ENCODE data around the gene CTSA. TPM values are rescaled to one million over a fixed set of nuclear protein-coding genes. Genes with fewer than 3 reads are reported as not detected.

Gene CTSA
- total RNA-seq, 1 experiment from 2014 or later, result 109 TPM

- Histone ChIP-seq H3K79me2 (ENCODE audit: insufficient read depth, low read length) (peaks cover 11% of the 10 kb centered on the region), H3K36me3 (ENCODE audit: control insufficient read depth in 1 of 2, insufficient read depth in 2 of 2, low read length in 2 of 2) (peaks cover 8 to 17% of the 10 kb centered on the region in 2 experiments; a peak in 2 of 4 replicates), H3K4me1 (ENCODE audit: control insufficient read depth in 1 of 2, insufficient read depth in 2 of 2, low read length in 2 of 2) (peaks cover 25 to 34% of the 10 kb centered on the region in 2 experiments), H2AFZ (ENCODE audit: low read depth, low read length, poor library complexity, severe bottlenecking) (no peak within 1 kb of the TSS), H3K27ac (ENCODE audit: low read depth, low read length) (no peak within 1 kb of the TSS), H4K20me1 (ENCODE audit: insufficient read depth) (no peaks in the 10 kb centered on the region), H3K9me2 (ENCODE audit: insufficient read depth) (no peaks in the 10 kb centered on the region), H3K9me3 (ENCODE audit: control insufficient read depth in 1 of 2, insufficient read depth in 1 of 2, low read depth in 1 of 2, low read length in 2 of 2) (no peaks in the 10 kb centered on the region), H3K4me3 (replicated peaks in 1 of 2; ENCODE audit: low read depth in 1 of 2, low read length in 2 of 2) (no peak within 1 kb of the TSS), H3K27me3 (ENCODE audit: insufficient read depth, low read length) (no peaks in the 10 kb centered on the region), H3K9ac (ENCODE audit: low read length) (no peak within 1 kb of the TSS), H3K4me2 (ENCODE audit: low read length) (no peak within 1 kb of the TSS)
- RAD21 ChIA-PET (ENCODE audit: low non-redundant PET in 1 of 2, low total read pairs in 2 of 2, uncharacterized antibody in 2 of 2, unreplicated experiment in 2 of 2), result no interaction called here
- intact Hi-C loops (cut with micrococcal nuclease), result no loop called here
- CTCF ChIA-PET, result no interaction called here
- ATAC-seq (no peak), DNase-seq (ENCODE audit: low read depth, low spot score) (no peak)
- no peak for TF ChIP-seq SIN3A (IDR thresholded peaks at IDR 0.05; ENCODE audit: low read depth)
- TF ChIP-seq TCF7L2 (IDR thresholded peaks at IDR 0.05; ENCODE audit: borderline replicate concordance, extremely low read depth, insufficient read depth, insufficient read length), result no peak
- no peak for TF ChIP-seq FOSL1 (IDR thresholded peaks at IDR 0.05; ENCODE audit: low read depth)
- TF ChIP-seq, protein P1, sequence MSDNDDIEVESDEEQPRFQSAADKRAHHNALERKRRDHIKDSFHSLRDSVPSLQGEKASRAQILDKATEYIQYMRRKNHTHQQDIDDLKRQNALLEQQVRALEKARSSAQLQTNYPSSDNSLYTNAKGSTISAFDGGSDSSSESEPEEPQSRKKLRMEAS (IDR thresholded peaks at IDR 0.05), result no peak
- TF ChIP-seq EZH2phosphoT487 (IDR thresholded peaks at IDR 0.05; ENCODE audit: borderline replicate concordance), result no peak
- no peak for TF ChIP-seq POLR2AphosphoS5 (IDR thresholded peaks at IDR 0.05; ENCODE audit: low read depth, low read length)
- no peak for TF ChIP-seq SP1 (IDR thresholded peaks at IDR 0.05; ENCODE audit: low read depth)
- BruUV-seq (replicated peaks), result no TSS peak
- POLR2A ChIA-PET, result no interaction called here
These were observed 3.8 kb upstream of the CTSA start, which contains the start of gene SPATA25 for GRCh38 chr20:45887346-45887715. Gene SPATA25 (minus strand): TSS chr20:45887622. CDS start chr20:45887590, 32 bp downstream.

- Histone ChIP-seq H3K4me2 (ENCODE audit: low read length) (no peak overlapping the region), H3K27me3 (ENCODE audit: insufficient read depth, low read length) (no peaks in the 10 kb centered on the region), H3K9me2 (ENCODE audit: insufficient read depth) (no peaks in the 10 kb centered on the region), H3K9ac (ENCODE audit: low read length) (no peak overlapping the region), H4K20me1 (ENCODE audit: insufficient read depth) (no peaks in the 10 kb centered on the region), H3K36me3 (ENCODE audit: control insufficient read depth in 1 of 2, insufficient read depth in 2 of 2, low read length in 2 of 2) (peaks cover 3 to 15% of the 10 kb centered on the region in 2 experiments; a peak in 3 of 4 replicates), H3K4me1 (ENCODE audit: control insufficient read depth in 1 of 2, insufficient read depth in 2 of 2, low read length in 2 of 2) (peaks cover 25 to 37% of the 10 kb centered on the region in 2 experiments), H3K27ac (ENCODE audit: low read depth, low read length) (no peak overlapping the region), H3K4me3 (replicated peaks in 1 of 2; ENCODE audit: low read depth in 1 of 2, low read length in 2 of 2) (no peak overlapping the region), H3K79me2 (ENCODE audit: insufficient read depth, low read length) (peaks cover 7% of the 10 kb centered on the region; the same call in 1 of the 2 replicates), H3K9me3 (ENCODE audit: control insufficient read depth in 1 of 2, insufficient read depth in 1 of 2, low read depth in 1 of 2, low read length in 2 of 2) (no peaks in the 10 kb centered on the region), H2AFZ (ENCODE audit: low read depth, low read length, poor library complexity, severe bottlenecking) (no peak overlapping the region)
- intact Hi-C loops (cut with micrococcal nuclease), result no loop called here
- no TSS peak for BruUV-seq (replicated peaks)
- RAD21 ChIA-PET (ENCODE audit: low non-redundant PET in 1 of 2, low total read pairs in 2 of 2, uncharacterized antibody in 2 of 2, unreplicated experiment in 2 of 2), result no interaction called here
- ATAC-seq, result no peak
- POLR2A ChIA-PET, result no interaction called here
- no peak for DNase-seq (ENCODE audit: low read depth, low spot score)
- CTCF ChIA-PET, result no interaction called here
- TF ChIP-seq CBX3 (IDR thresholded peaks at IDR 0.05; ENCODE audit: low read depth) (no peak), FOSL1 (IDR thresholded peaks at IDR 0.05; ENCODE audit: low read depth) (no peak), SIN3A (IDR thresholded peaks at IDR 0.05; ENCODE audit: low read depth) (no peak), ZNF274 (IDR thresholded peaks at IDR 0.05; ENCODE audit: low read depth, low read length) (no peak), RAD21 (IDR thresholded peaks at IDR 0.05; ENCODE audit: low read depth) (no peak), EGR1 (IDR thresholded peaks at IDR 0.05; ENCODE audit: low read depth) (no peak), POLR2AphosphoS5 (IDR thresholded peaks at IDR 0.05; ENCODE audit: low read depth, low read length) (no peak), ZFX (IDR thresholded peaks at IDR 0.05) (no peak), CEBPB (IDR thresholded peaks at IDR 0.05; ENCODE audit: low read depth) (no peak), TCF7L2 (IDR thresholded peaks at IDR 0.05; ENCODE audit: borderline replicate concordance, extremely low read depth, insufficient read depth, insufficient read length) (no peak), YY1 (IDR thresholded peaks at IDR 0.05; ENCODE audit: extremely low read depth, insufficient replicate concordance, low read depth, low read length) (no peak), POLR2A (IDR thresholded peaks at IDR 0.05; ENCODE audit: borderline replicate concordance, extremely low read depth, insufficient read depth, insufficient read length) (no peak), ELF1 (IDR thresholded peaks at IDR 0.05; ENCODE audit: borderline replicate concordance, low read depth) (no peak), JUND (IDR thresholded peaks at IDR 0.05) (no peak), EZH2 (IDR thresholded peaks at IDR 0.05) (no peak), SRF (IDR thresholded peaks at IDR 0.05; ENCODE audit: low read depth) (no peak), SP1 (IDR thresholded peaks at IDR 0.05; ENCODE audit: low read depth) (no peak)
- TF ChIP-seq, protein P2, sequence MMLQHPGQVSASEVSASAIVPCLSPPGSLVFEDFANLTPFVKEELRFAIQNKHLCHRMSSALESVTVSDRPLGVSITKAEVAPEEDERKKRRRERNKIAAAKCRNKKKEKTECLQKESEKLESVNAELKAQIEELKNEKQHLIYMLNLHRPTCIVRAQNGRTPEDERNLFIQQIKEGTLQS (IDR thresholded peaks at IDR 0.05), result no peak
- TF ChIP-seq, protein P3, sequence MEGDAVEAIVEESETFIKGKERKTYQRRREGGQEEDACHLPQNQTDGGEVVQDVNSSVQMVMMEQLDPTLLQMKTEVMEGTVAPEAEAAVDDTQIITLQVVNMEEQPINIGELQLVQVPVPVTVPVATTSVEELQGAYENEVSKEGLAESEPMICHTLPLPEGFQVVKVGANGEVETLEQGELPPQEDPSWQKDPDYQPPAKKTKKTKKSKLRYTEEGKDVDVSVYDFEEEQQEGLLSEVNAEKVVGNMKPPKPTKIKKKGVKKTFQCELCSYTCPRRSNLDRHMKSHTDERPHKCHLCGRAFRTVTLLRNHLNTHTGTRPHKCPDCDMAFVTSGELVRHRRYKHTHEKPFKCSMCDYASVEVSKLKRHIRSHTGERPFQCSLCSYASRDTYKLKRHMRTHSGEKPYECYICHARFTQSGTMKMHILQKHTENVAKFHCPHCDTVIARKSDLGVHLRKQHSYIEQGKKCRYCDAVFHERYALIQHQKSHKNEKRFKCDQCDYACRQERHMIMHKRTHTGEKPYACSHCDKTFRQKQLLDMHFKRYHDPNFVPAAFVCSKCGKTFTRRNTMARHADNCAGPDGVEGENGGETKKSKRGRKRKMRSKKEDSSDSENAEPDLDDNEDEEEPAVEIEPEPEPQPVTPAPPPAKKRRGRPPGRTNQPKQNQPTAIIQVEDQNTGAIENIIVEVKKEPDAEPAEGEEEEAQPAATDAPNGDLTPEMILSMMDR (IDR thresholded peaks at IDR 0.05 in 2 of 3, conservative IDR thresholded peaks at IDR 0.05 in 1 of 3; ENCODE audit: borderline replicate concordance in 1 of 3, insufficient read depth in 1 of 3, low read depth in 2 of 3, low read length in 2 of 3), result no peak
These were observed 2.5 kb upstream of the CTSA start for GRCh38 chr20:45888681-45889080.
